ENCODE data around the gene FOXN3. TPM values are rescaled to one million over a fixed set of nuclear protein-coding genes. Genes with fewer than 3 reads are reported as not detected.

FOXN3 gene
- total RNA-seq, 1 experiment from 2014 or later, result 8.8 TPM

DNA sequence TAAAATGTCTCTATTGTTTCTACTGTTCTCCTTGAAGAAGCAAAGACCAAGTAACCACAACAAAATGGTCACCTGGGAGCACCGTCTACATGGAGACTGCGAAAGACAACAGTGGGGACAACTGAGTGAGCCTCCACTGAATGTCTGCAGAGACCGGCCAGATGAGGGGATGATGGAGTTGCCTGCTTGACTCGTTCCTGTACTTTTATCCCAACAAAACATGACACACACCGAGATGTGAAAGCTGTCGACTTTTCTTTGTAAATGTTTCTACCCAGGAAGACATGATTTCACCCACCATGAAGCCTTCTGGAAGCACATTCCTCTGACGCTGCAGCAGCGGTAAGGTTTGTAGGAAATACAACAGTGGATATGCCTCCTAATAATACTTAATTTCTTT, 66.9 kb downstream of the FOXN3 start:
- Histone ChIP-seq H3K4me1 (ENCODE audit: control insufficient read depth, insufficient read depth, low read length) (no peaks in the 10 kb centered on the region; the same call in 1 of the 2 replicates), H3K36me3 (ENCODE audit: control insufficient read depth, insufficient read depth, low read length) (no peaks in the 10 kb centered on the region), H3K4me3 (ENCODE audit: low read depth in 2 of 2, low read length in 2 of 2) (no peak overlapping the region), H3K27me3 (ENCODE audit: control insufficient read depth, insufficient read depth, low read length) (no peaks in the 10 kb centered on the region), H3K27ac (ENCODE audit: low read length) (no peak overlapping the region), H3K9me3 (ENCODE audit: control insufficient read depth, insufficient read depth, low read depth, low read length) (no peaks in the 10 kb centered on the region)
- intact Hi-C loops (cut with micrococcal nuclease; ENCODE audit: unreplicated experiment) (no loop called here), in situ Hi-C loops (cut with HindIII; ENCODE audit: low pct_unique_long_range_greater_than_20kb, low sequenced_read_pairs) (no loop called here)
- POLR2A ChIA-PET, result interaction anchor here (0.6 to 0.7 kb wide), 2 partner anchors 220 to 1056 kb away, joined by 4 to 6 read pairs; no protein-coding TSS in a partner anchor
- no TSS peak for BruUV-seq (replicated peaks)
- CTCF ChIA-PET, result no interaction called here
- ATAC-seq, result no peak
- TF ChIP-seq POLR2AphosphoS5 (IDR thresholded peaks at IDR 0.05; ENCODE audit: low read depth, low read length) (no peak), SIN3A (IDR thresholded peaks at IDR 0.05; ENCODE audit: borderline replicate concordance, insufficient read depth, low read depth, low read length) (no peak)
- TF ChIP-seq, protein P1, sequence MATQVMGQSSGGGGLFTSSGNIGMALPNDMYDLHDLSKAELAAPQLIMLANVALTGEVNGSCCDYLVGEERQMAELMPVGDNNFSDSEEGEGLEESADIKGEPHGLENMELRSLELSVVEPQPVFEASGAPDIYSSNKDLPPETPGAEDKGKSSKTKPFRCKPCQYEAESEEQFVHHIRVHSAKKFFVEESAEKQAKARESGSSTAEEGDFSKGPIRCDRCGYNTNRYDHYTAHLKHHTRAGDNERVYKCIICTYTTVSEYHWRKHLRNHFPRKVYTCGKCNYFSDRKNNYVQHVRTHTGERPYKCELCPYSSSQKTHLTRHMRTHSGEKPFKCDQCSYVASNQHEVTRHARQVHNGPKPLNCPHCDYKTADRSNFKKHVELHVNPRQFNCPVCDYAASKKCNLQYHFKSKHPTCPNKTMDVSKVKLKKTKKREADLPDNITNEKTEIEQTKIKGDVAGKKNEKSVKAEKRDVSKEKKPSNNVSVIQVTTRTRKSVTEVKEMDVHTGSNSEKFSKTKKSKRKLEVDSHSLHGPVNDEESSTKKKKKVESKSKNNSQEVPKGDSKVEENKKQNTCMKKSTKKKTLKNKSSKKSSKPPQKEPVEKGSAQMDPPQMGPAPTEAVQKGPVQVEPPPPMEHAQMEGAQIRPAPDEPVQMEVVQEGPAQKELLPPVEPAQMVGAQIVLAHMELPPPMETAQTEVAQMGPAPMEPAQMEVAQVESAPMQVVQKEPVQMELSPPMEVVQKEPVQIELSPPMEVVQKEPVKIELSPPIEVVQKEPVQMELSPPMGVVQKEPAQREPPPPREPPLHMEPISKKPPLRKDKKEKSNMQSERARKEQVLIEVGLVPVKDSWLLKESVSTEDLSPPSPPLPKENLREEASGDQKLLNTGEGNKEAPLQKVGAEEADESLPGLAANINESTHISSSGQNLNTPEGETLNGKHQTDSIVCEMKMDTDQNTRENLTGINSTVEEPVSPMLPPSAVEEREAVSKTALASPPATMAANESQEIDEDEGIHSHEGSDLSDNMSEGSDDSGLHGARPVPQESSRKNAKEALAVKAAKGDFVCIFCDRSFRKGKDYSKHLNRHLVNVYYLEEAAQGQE (IDR thresholded peaks at IDR 0.05; ENCODE audit: insufficient read depth in 1 of 2, low read depth in 2 of 2, low read length in 1 of 2), result no peak
- no peak for DNase-seq (ENCODE audit: low read depth, low spot score)

DNA sequence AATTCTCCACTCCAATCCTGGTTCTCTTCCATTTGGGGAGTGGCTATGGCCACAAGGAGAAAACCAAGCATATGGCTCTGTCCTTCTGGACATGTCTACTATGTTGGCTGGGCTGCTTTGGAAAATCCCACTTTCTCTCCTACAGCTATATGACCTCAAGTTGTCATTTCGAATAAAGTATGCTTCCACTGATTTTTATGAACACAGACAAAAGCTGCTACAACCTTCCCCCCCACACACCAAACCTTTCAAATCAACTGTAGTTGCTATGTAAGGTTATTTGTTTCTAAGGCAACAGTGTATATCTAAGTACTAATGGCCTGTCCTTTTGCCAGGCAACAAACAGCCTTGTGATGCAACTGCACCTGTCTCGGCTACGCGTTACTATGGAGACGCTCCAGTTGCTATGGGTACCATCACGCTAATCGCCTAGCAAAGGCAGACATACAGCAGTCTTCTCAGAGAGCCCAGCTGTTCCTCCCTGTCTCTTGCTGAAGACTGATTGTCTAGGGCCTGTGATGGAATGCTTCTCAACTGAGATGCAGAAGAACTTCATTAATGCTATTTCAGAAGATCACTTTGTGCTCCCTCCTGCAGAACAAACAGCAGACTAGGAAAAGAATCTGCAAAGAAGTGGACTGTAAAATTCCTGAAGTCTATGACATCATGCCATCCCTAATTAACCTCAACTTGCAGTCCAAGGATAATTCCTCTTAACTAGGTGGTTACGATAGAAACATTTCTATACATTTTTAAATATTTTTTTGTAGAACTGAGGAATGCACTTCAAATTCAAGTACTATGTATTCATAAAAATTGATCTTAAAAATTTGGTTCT, 67.6 kb downstream of the FOXN3 start:
- intact Hi-C loops (cut with micrococcal nuclease; ENCODE audit: unreplicated experiment) (no loop called here), in situ Hi-C loops (cut with HindIII; ENCODE audit: low pct_unique_long_range_greater_than_20kb, low sequenced_read_pairs) (no loop called here)
- ATAC-seq, result no peak
- POLR2A ChIA-PET, result no interaction called here
- H3K27ac ChIP-seq (ENCODE audit: low read length), result no peak overlapping the region
- no peaks in the 10 kb centered on the region for H3K27me3 ChIP-seq (ENCODE audit: control insufficient read depth, insufficient read depth, low read length)
- TF ChIP-seq TCF7L2 (IDR thresholded peaks at IDR 0.05; ENCODE audit: low read depth, low read length), result no peak
- TF ChIP-seq, protein P1 (IDR thresholded peaks at IDR 0.05; ENCODE audit: insufficient read depth in 1 of 2, low read depth in 2 of 2, low read length in 1 of 2), result no peak
- TF ChIP-seq, protein P2, sequence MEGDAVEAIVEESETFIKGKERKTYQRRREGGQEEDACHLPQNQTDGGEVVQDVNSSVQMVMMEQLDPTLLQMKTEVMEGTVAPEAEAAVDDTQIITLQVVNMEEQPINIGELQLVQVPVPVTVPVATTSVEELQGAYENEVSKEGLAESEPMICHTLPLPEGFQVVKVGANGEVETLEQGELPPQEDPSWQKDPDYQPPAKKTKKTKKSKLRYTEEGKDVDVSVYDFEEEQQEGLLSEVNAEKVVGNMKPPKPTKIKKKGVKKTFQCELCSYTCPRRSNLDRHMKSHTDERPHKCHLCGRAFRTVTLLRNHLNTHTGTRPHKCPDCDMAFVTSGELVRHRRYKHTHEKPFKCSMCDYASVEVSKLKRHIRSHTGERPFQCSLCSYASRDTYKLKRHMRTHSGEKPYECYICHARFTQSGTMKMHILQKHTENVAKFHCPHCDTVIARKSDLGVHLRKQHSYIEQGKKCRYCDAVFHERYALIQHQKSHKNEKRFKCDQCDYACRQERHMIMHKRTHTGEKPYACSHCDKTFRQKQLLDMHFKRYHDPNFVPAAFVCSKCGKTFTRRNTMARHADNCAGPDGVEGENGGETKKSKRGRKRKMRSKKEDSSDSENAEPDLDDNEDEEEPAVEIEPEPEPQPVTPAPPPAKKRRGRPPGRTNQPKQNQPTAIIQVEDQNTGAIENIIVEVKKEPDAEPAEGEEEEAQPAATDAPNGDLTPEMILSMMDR (IDR thresholded peaks at IDR 0.05), result no peak
- no peak for TF ChIP-seq POLR2AphosphoS5 (IDR thresholded peaks at IDR 0.05; ENCODE audit: low read depth, low read length)
- TF ChIP-seq SIN3A (IDR thresholded peaks at IDR 0.05; ENCODE audit: borderline replicate concordance, insufficient read depth, low read depth, low read length), result no peak
- no TSS peak for BruUV-seq (replicated peaks)
- no peak overlapping the region for H3K4me3 ChIP-seq (ENCODE audit: low read depth in 2 of 2, low read length in 2 of 2)
- no peak for DNase-seq (ENCODE audit: low read depth, low spot score)
- CTCF ChIA-PET, result no interaction called here
- H3K36me3 ChIP-seq (ENCODE audit: control insufficient read depth, insufficient read depth, low read length), result no peaks in the 10 kb centered on the region
- no peaks in the 10 kb centered on the region; the same call in 1 of the 2 replicates for H3K4me1 ChIP-seq (ENCODE audit: control insufficient read depth, insufficient read depth, low read length)
- H3K9me3 ChIP-seq (ENCODE audit: control insufficient read depth, insufficient read depth, low read depth, low read length), result no peaks in the 10 kb centered on the region
